ENCODE data around the gene TLE6. TPM values are rescaled to one million over a fixed set of nuclear protein-coding genes. Genes with fewer than 3 reads are reported as not detected.
"Not testable (repeated sequence)": the region's sequence is repeated elsewhere in the genome, so short reads cannot be mapped to it uniquely, and the experiment has no call there.

TLE6 gene
- total RNA-seq, 2 experiments from 2014 or later: 4.4 to 5.4 TPM

- POLR2A ChIA-PET: no interaction called here
- H3K9me3 Mint-ChIP-seq: no peaks in the 10 kb centered on the region
- no peak overlapping the region for H3K27ac Mint-ChIP-seq
- peaks cover 1% of the 10 kb centered on the region for H3K36me3 Mint-ChIP-seq
- DNase-seq: no peak
- peaks cover 25% of the 10 kb centered on the region for H3K27me3 Mint-ChIP-seq
- no peak overlapping the region for H3K4me3 Mint-ChIP-seq
- ATAC-seq (ENCODE audit: low read depth): no peak
- peaks cover 5% of the 10 kb centered on the region for H3K4me1 Mint-ChIP-seq
These were observed 4.5 kb downstream of the TLE6 start for GRCh38 chr19:2981898-2982297.

- DNase-seq (no peak), ATAC-seq (ENCODE audit: low read depth) (no peak)
- Mint-ChIP-seq H3K4me1 (peaks cover 3% of the 10 kb centered on the region), H3K36me3 (peaks cover 1% of the 10 kb centered on the region), H3K9me3 (no peaks in the 10 kb centered on the region), H3K4me3 (no peak overlapping the region), H3K27ac (no peak overlapping the region), H3K27me3 (peaks cover 24% of the 10 kb centered on the region)
- POLR2A ChIA-PET: no interaction called here
These were observed 5.2 kb downstream of the TLE6 start for GRCh38 chr19:2982561-2982960.

- Mint-ChIP-seq H3K27me3 (peaks cover 24% of the 10 kb centered on the region), H3K36me3 (peaks cover 1% of the 10 kb centered on the region), H3K9me3 (no peaks in the 10 kb centered on the region), H3K4me3 (no peak overlapping the region), H3K4me1 (no peaks in the 10 kb centered on the region), H3K27ac (no peak overlapping the region)
- no peak for ATAC-seq (ENCODE audit: low read depth)
- no peak for DNase-seq
- POLR2A ChIA-PET: no interaction called here
These were observed 5.6 kb downstream of the TLE6 start for GRCh38 chr19:2982983-2983350.

- DNase-seq (no peak), ATAC-seq (ENCODE audit: low read depth) (no peak)
- H3K4me1 Mint-ChIP-seq: no peaks in the 10 kb centered on the region
- POLR2A ChIA-PET: no interaction called here
- H3K36me3 Mint-ChIP-seq: peaks cover 1% of the 10 kb centered on the region
- no peaks in the 10 kb centered on the region for H3K9me3 Mint-ChIP-seq
- H3K27ac Mint-ChIP-seq: no peak overlapping the region
- H3K4me3 Mint-ChIP-seq: peak overlapping the region; percentile 37
- H3K27me3 Mint-ChIP-seq: peaks cover 24% of the 10 kb centered on the region
These were observed 6.2 kb downstream of the TLE6 start for GRCh38 chr19:2983351-2984214.

- POLR2A ChIA-PET: no interaction called here
- H3K27me3 Mint-ChIP-seq: peaks cover 24% of the 10 kb centered on the region
- ATAC-seq (ENCODE audit: low read depth) (no peak), DNase-seq (no peak)
- no peaks in the 10 kb centered on the region for H3K9me3 Mint-ChIP-seq
- no peak overlapping the region for H3K4me3 Mint-ChIP-seq
- no peaks in the 10 kb centered on the region for H3K4me1 Mint-ChIP-seq
- no peak overlapping the region for H3K27ac Mint-ChIP-seq
- peaks cover 1% of the 10 kb centered on the region for H3K36me3 Mint-ChIP-seq
These were observed 6.8 kb downstream of the TLE6 start for GRCh38 chr19:2984215-2984528.

- peaks cover 19% of the 10 kb centered on the region for H3K27me3 Mint-ChIP-seq
- no peaks in the 10 kb centered on the region for H3K4me1 Mint-ChIP-seq
- no peak overlapping the region for H3K27ac Mint-ChIP-seq
- no peak for ATAC-seq (ENCODE audit: low read depth)
- H3K9me3 Mint-ChIP-seq: no peaks in the 10 kb centered on the region
- no peak for DNase-seq
- H3K36me3 Mint-ChIP-seq: no peaks in the 10 kb centered on the region
- no peak overlapping the region for H3K4me3 Mint-ChIP-seq
- POLR2A ChIA-PET: no interaction called here
These were observed 9.7 kb downstream of the TLE6 start for GRCh38 chr19:2986951-2987524.

- ATAC-seq (ENCODE audit: low read depth): no peak
- POLR2A ChIA-PET: no interaction called here
These were observed 10.4 kb downstream of the TLE6 start for GRCh38 chr19:2987797-2988196.

GRCh38 chr19:2988568-2988967, 11.2 kb downstream of the TLE6 start:
- no peaks in the 10 kb centered on the region for H3K9me3 Mint-ChIP-seq
- H3K27ac Mint-ChIP-seq: no peak overlapping the region
- no peaks in the 10 kb centered on the region for H3K4me1 Mint-ChIP-seq
- no peaks in the 10 kb centered on the region for H3K36me3 Mint-ChIP-seq
- H3K4me3 Mint-ChIP-seq: no peak overlapping the region
- peaks cover 12% of the 10 kb centered on the region for H3K27me3 Mint-ChIP-seq
- DNase-seq (no peak), ATAC-seq (ENCODE audit: low read depth) (no peak)
- POLR2A ChIA-PET: no interaction called here

More at GRCh38 chr19:2987797-2988196, 10.4 kb downstream of the TLE6 start:
- Mint-ChIP-seq H3K4me3 (no peak overlapping the region), H3K36me3 (no peaks in the 10 kb centered on the region), H3K27me3 (peaks cover 19% of the 10 kb centered on the region), H3K4me1 (no peaks in the 10 kb centered on the region), H3K9me3 (no peaks in the 10 kb centered on the region), H3K27ac (no peak overlapping the region)
- DNase-seq: no peak

GRCh38 chr19:2989236-2989946, 12.0 kb downstream of the TLE6 start:
- ATAC-seq (ENCODE audit: low read depth): no peak

GRCh38 chr19:2992333-2992732, 15.0 kb downstream of the TLE6 start:
- H3K4me3 Mint-ChIP-seq; H3K36me3 Mint-ChIP-seq; H3K4me1 Mint-ChIP-seq; POLR2A ChIA-PET; ATAC-seq (ENCODE audit: low read depth); H3K27ac Mint-ChIP-seq; DNase-seq; H3K9me3 Mint-ChIP-seq; H3K27me3 Mint-ChIP-seq: not testable (repeated sequence)

More at GRCh38 chr19:2989236-2989946, 12.0 kb downstream of the TLE6 start:
- no peaks in the 10 kb centered on the region for H3K4me1 Mint-ChIP-seq
- no peaks in the 10 kb centered on the region for H3K9me3 Mint-ChIP-seq
- POLR2A ChIA-PET: no interaction called here
- no peak overlapping the region for H3K4me3 Mint-ChIP-seq
- no peak overlapping the region for H3K27ac Mint-ChIP-seq
- peaks cover 7% of the 10 kb centered on the region for H3K27me3 Mint-ChIP-seq
- DNase-seq: no peak
- no peaks in the 10 kb centered on the region for H3K36me3 Mint-ChIP-seq

- POLR2A ChIA-PET: no interaction called here
- H3K4me1 Mint-ChIP-seq: no peaks in the 10 kb centered on the region
- H3K36me3 Mint-ChIP-seq: no peaks in the 10 kb centered on the region
- DNase-seq: no peak
- H3K27me3 Mint-ChIP-seq: no peaks in the 10 kb centered on the region
- no peak for ATAC-seq (ENCODE audit: low read depth)
- no peak overlapping the region for H3K4me3 Mint-ChIP-seq
- no peaks in the 10 kb centered on the region for H3K9me3 Mint-ChIP-seq
- no peak overlapping the region for H3K27ac Mint-ChIP-seq
These were observed 15.6 kb downstream of the TLE6 start for GRCh38 chr19:2992958-2993357.

- H3K9me3 Mint-ChIP-seq: no peaks in the 10 kb centered on the region
- ATAC-seq (ENCODE audit: low read depth) (no peak), DNase-seq (no peak)
- H3K4me3 Mint-ChIP-seq: no peak overlapping the region
- no peak overlapping the region for H3K27ac Mint-ChIP-seq
- POLR2A ChIA-PET: no interaction called here
- no peaks in the 10 kb centered on the region for H3K4me1 Mint-ChIP-seq
- no peaks in the 10 kb centered on the region for H3K27me3 Mint-ChIP-seq
- no peaks in the 10 kb centered on the region for H3K36me3 Mint-ChIP-seq
These were observed 16.2 kb downstream of the TLE6 start for GRCh38 chr19:2993579-2993978.

- POLR2A ChIA-PET: no interaction called here
- H3K27me3 Mint-ChIP-seq: no peaks in the 10 kb centered on the region
- H3K9me3 Mint-ChIP-seq: no peaks in the 10 kb centered on the region
- DNase-seq (no peak), ATAC-seq (ENCODE audit: low read depth) (no peak)
- H3K4me1 Mint-ChIP-seq: no peaks in the 10 kb centered on the region
- H3K36me3 Mint-ChIP-seq: no peaks in the 10 kb centered on the region
- H3K27ac Mint-ChIP-seq: no peak overlapping the region
- no peak overlapping the region for H3K4me3 Mint-ChIP-seq
These were observed 17.3 kb downstream of the TLE6 start for GRCh38 chr19:2994588-2995131.

- H3K27ac Mint-ChIP-seq: no peak overlapping the region
- no peak for ATAC-seq (ENCODE audit: low read depth)
- POLR2A ChIA-PET: no interaction called here
- no peaks in the 10 kb centered on the region for H3K4me1 Mint-ChIP-seq
- no peak for DNase-seq
- no peak overlapping the region for H3K4me3 Mint-ChIP-seq
- H3K36me3 Mint-ChIP-seq: no peaks in the 10 kb centered on the region
- H3K27me3 Mint-ChIP-seq: no peaks in the 10 kb centered on the region
- no peaks in the 10 kb centered on the region for H3K9me3 Mint-ChIP-seq
These were observed 20.4 kb downstream of the TLE6 start for GRCh38 chr19:2997720-2998119.
